SK-MEL-5 (cell line): ENCODE data around the gene LRP1-AS. TPM values are rescaled to one million over a fixed set of nuclear protein-coding genes. Genes with fewer than 3 reads are reported as not detected.

Experiments used
- DNase-seq: peaks from one replicate; pipeline ENCODE4 v3.0.0-alpha.2; 2016; ENCODE audit warnings: low read depth, low spot score
- in situ Hi-C: cut with HindIII; loops from 2 replicates; pipeline ENCODE4 v1.10.0; 2016; ENCODE audit warnings: low sequenced_read_pairs, high pct_unique_total_duplicates, low pct_unique_long_range_greater_than_20kb
- total RNA-seq: library from RNA; depleted of rRNA; stranded (reverse); fragments of >200 nt; shearing (Covaris generic); gene quantifications from 2 replicates; pipeline ENCODE4 v1.2.3, GENCODE V29; 2014

The LRP1-AS gene
- total RNA-seq, 1 experiment from 2014 or later: not detected

DNA sequence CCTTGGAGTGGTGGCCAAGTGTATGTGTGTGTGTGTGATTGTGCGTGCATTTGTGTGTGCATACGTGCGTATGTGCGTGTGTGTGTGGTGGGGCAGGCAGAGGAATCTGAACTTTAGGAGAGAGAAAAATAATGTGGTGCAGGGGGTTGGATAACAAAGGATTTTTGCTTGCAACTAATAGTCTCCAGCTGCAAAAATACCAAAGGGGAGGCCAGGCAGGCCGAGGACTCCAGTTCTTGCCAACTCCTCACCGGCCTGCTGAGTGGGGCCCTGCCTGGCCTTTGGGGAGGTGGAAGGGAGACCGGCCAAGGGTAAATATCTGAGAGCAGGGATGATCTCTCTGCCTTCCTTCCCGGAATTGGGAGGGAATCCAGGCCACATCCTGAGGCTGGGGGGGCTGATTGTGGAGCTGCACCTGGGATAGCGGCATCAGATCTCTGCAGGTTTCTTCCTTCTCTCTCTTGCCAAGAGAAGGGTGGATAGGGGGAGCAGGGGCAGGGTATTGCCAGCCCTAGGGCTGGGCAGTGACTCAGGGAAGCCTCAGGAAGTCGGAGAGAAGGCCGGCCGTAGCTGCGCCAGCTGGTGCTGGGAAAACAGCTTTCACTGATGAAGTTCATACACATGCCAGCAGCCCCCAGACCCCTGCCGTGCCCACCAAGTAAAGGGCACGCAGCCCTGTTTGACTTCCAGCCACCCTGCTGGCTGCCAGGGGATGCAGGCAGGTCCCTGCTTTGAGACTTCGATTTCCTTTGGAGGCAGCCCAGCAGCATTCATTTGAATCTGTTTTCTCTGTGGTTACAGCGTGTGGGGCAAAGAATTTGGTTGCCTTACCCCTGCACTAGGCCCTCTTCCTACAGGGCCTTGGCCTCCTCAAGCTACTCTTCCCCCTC lies 4.6 kb upstream of the LRP1-AS start:
- in situ Hi-C loops: no loop called here
- no peak for DNase-seq

DNA sequence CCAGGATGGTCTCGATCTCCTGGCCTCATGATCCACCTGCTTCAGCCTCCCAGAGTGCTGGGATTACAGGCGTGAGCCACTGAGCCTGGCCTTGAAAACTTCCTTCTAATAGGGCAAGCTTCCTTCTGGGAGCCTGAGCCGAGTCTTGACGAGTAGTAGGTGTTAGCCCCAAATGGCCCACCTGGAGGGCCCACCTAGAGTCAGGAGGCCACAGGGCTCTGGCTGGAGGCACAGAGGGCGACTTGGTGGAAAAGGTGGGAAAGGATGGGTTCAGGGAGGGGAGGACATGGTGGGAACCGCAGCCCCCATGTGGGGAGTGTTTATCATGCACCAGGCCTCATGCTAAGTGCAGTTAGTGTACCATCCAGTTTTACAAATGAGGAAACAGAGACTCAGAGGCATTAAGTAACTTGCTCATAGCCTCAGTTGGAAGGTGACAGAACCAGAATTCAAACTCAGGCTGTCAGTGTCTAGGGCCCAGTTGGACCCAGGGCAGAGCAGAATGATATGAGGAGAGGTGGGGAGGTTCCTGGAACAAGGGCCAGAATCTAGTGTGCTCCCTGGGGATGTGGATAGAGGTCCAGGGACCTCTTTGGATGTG lies 3.1 kb upstream of the LRP1-AS start:
- in situ Hi-C loops: no loop called here

DNA sequence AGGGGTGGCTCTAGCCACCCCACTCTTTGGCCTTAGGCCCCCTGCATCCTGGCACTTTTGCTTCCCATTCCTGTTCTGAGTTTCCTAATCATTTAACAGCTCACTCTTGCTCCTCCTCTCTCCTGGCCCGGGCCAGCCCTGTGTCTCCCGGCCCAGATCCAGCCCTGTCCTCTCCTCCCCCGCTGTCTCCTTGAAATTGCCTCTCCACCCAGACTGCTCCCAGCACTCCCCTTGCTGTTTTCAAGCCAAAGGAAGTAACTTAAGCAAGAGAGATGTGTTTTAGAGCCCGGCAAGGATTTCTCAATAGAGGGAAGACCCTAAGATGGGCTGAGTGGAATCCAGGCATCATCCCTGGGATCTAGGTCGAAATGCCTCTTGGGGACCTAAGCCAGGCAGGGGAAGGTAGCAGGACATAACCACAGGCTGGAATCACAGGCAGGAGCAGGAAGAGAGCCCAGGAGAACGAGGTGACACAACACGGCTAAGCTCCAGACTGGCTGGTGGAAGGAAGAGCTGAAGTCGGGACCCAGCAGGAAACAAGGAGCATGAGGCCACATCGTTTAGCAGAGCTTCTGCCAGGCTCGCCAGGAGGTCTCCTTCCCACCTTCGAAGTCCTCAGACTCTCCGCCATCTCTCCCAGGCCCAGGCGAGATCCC lies 2.0 kb upstream of the LRP1-AS start:
- in situ Hi-C loops: no loop called here

More for the DNA sequence above, 3.1 kb upstream of the LRP1-AS start:
- no peak for DNase-seq

DNA sequence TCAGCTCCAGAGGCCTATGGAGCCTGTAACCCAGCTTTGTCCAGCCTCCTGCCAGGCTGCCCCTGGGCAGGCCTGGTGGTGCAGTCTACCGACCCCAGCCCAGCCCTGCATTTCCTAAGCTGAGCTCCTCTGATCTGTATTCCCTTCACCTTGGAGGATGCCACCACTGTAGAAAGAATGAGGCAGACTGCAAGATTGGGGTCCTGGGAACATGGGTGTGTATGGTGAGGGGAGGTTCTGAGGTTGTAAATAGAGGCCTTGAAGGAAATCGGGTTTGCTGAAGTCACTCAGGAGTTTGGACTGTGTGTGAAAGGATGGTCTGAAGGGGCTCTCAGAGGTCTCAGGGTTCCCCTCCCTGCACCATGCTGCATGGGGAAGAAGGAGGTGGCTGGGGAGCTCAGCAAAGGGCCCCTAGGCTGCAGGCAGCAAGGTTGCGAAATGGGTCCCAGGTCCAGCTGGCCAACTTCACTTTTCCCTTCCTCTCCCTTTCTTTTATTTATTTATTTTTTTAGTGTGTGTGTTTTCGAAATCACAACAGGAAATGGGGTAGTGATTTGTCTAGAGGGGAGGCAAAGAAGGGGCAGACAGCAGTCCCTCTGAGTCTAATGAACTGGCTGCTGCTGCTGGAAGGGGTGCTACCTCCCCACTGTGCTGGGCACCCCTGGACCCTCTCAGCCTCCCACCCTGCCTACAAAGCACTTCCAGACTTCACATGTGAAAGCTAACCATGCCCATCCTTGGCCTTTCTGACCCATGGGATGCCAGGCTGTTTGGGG lies 1.2 kb upstream of the LRP1-AS start:
- DNase-seq: no peak
- in situ Hi-C loops: no loop called here

More for the DNA sequence above, 2.0 kb upstream of the LRP1-AS start:
- no peak for DNase-seq

DNA sequence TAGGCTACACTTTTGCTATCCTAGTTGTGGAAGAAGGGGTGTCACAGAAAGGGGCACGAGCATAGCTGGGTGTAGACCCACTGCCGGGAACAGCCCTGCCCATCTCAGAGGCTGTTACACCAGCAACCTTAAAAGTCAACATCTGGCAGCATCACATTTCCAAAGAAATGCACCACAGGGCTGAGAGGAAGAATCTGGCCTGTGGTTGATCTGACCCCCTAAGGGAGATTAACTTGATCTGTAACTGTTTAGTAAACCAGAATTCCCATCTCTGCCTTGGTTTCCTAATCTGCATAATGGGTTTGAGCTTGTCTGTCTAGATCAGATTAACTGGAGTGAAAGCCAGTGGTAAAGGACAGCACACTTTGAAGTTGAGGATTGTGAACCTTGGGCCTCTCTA lies 1.3 kb downstream of the LRP1-AS start:
- DNase-seq: no peak
- in situ Hi-C loops: no loop called here

DNA sequence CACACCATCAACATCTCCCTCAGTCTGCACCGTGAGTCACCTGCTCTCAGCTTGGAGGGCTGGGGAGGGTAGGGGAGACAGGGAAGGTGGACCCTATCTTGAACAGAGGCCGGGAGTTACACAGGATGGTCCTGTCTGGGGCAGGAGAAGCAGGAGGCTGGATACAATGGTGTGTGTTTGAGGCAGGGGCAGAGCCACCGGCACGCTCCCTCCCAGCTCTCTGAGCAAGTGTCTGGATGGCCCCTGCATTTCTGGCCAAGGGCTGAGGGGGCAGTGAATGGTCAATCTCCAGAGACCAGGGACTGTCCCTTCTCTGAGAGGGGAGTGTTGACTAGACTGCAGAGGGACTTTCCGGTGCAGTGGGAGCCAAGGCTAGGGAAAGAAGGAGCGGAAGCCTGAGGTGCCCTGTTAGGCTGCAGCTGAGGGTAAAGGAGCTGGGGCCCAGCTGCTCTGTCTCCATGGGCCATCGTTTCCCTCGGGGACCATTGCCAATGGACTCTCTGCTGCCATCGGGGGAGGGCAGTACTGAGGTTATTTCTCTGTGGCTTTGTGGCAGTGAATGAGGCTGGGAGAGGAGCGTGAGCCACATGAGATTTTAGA lies 1.9 kb downstream of the LRP1-AS start:
- no peak for DNase-seq
- in situ Hi-C loops: no loop called here

DNA sequence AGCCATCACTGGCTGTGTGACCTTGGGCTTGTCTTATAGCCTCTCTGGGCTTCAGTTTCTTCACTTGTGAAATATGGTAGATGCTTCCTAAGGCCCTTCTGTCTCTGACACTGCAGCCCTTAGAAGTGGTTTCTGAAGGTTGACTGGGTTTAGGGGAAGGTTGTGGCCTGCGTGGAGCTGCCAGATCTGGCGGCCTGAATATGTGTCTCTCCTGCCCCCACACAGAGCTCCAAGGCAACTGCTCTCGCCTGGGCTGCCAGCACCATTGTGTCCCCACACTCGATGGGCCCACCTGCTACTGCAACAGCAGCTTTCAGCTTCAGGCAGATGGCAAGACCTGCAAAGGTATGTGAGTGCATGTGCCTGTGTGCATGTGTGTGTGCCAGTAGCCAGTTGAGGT lies 4.0 kb downstream of the LRP1-AS start:
- DNase-seq: no peak
- in situ Hi-C loops: no loop called here

DNA sequence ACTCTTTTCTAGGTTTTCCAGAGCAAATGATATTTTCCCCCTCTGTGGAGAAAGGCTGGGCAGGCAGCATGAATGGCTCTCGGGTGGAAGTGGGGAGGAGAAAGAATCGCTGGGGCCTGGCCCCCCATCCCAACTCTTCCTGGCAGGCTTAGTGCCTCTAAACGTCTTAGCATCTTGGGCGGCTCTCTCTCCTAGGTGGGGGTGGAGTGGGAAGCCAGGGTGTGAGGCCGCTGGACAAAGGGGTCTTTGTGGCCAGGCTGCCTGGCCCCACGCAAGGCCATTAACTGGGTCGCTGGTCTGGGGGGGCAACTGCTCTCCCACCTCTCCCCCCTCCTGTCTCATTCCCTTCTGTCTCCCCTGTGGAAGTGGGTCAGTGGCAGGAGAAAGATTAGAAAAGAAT lies 4.7 kb downstream of the LRP1-AS start:
- DNase-seq: no peak
- in situ Hi-C loops: no loop called here

DNA sequence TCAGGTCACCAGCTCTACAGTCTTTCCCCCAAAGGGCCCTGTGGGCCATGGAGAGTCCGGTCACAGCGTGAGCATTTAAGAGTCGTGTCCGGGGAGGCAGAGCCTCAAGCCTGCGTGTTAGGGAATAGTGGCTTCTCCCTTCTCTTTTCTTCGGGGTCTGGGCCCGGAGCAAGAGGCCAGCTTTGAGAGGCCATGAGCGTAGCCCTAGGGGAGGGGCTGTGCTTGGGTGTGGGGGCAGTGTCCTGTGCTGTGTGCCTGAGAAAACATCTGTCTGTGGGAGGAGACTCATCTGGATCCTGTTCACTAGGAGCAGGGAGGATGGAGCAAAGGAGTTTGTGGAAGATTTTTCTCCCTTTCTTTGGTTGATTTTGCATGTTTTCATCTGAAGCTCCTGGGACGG lies 5.3 kb downstream of the LRP1-AS start:
- no peak for DNase-seq
- in situ Hi-C loops: no loop called here

DNA sequence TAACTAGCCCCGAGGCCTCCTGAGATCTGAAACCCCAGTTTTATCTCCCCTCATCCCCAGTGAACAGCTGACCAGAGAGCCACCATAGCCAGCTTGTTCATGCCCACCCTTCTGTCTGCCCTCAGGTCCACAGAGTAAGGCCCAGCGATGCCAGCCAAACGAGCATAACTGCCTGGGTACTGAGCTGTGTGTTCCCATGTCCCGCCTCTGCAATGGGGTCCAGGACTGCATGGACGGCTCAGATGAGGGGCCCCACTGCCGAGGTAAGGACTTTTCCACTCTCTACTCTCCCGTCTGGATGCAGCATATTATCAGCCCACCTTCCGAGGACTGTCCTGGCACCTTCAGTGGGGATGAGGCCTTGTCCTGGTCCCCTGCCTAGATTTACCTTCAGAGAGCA lies 6.2 kb downstream of the LRP1-AS start:
- in situ Hi-C loops: no loop called here
- DNase-seq: no peak

DNA sequence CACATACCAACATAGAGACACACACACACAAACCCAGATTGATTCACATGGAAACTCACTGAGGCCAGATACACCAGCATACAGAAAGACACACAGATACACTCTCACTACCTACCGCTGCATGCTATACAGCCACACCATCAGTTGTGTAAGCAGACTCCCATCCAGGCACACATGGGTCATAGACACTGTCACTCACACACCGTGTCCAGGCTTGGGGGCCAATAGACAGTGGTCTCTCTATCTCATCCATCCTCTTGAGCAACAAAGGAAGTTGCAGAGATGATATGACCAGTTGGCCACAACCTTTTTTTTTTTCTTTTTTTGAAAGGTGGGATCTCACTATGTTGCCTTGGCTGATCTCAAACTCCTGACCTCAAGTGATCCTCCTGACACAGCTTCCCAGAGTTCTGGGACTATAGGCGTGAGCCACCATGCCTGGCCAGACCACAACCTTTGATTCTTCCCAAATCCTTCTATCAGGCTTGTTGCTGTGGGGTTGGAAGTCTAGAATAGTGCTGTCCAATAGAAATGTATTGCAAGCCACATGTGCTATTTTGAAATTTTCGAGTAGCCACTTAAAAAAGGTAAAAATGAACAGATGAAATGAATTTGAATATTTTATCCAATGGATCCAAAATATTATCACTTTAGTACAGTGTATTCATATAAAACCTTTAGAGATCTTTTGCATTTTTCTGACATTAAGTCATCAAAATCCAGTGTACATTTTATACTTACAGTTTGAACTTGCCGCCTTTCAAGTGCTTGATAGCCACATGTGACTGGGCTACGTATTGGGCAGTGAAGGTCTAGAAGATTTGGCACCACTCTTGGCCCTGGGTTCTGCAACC lies 7.4 kb downstream of the LRP1-AS start:
- DNase-seq: no peak
- in situ Hi-C loops: no loop called here

DNA sequence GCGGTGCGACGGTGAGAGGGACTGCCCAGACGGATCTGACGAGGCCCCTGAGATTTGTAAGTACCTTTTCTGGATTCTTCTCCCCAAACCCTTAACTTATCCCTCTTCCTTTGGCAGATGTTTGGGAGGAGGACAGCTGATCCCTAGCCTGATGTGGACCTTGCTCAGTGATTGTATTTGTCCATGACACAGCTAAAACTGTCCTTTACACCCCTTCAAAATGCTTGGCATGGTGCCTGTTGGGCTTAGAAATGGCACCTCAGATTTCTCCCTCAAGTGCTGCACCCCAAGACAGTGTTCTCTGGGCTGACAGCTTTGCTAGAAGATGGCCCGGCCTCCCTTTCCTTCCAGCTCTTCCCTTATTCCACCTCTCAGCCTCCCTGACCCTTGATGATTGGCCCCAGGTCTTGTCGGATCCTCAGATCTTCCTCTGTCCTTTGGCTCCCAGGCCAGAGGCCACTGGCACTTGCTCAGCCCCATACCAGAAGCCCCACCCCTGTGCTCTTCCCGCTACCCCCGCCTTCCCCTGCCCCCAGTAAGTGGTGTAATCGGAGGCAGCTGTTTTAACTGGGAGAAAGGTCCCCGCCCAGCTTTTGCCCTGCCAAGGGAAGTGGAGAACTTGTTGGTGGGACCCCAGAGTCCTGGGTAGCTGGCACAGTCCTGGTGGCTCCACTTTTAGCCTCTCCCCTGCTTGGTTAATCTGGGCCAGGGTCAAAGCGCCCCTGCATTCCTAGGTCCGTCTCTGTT lies 8.7 kb downstream of the LRP1-AS start:
- in situ Hi-C loops: no loop called here
- DNase-seq: no peak

DNA sequence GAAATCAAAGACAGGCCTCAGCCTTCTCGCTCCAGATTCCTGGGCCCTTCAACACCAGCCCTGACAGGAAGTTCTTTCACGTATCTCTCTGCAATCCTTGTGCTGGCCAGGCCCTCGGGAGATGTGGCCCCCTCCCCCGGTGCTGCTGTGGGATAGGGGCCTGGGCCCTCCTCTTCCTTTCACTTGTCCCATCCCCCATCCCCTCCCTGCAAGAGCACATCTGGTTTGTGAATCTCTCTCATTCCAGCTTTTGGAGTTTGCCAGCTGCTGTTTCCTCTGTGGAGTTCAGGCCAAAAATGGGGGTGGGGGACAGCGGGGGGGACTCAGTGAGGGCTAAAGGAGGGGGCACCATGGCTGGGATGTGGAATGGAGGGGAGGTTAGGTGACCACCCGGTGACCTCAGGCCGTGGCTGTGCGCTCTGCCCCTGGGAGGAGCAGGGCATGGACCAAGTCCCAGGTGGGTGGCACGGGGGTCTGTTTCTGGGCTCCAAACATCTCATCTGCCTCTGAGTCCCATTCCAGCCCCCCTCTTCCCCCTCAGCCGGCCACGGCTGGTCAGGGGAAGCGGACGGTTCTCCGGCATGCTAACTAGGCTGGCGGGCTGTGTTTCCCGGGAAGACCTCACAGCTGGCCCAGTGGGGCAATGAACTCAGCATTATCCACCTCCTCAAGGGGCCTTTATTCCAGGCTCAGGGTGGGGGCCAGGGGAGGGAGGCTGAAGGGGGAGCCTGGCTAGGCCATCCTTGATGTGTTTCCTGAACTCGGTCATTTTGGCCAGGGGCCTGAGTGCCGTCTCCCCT lies 11.7 kb downstream of the LRP1-AS start:
- no peak for DNase-seq
- in situ Hi-C loops: no loop called here

DNA sequence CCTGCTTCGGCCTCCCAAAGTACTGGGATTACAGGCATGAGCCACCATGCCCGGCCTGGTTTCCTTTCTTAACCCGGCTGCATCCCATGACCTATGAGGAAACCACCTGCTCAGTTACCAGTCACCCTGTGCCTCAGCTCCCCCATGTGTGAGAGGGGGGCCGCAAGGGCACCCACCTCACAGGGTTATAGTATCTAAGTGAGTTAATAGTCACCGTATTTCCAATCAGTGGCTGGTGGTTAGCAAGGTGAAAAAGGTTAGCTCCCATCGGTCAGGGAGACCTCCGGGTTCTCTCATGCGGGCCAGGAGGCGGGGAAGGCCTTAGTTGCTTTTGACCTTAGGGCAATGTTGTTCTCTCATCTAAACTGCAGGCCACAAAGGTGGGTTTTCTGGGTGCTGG lies 12.5 kb downstream of the LRP1-AS start:
- in situ Hi-C loops: no loop called here
- DNase-seq: no peak

DNA sequence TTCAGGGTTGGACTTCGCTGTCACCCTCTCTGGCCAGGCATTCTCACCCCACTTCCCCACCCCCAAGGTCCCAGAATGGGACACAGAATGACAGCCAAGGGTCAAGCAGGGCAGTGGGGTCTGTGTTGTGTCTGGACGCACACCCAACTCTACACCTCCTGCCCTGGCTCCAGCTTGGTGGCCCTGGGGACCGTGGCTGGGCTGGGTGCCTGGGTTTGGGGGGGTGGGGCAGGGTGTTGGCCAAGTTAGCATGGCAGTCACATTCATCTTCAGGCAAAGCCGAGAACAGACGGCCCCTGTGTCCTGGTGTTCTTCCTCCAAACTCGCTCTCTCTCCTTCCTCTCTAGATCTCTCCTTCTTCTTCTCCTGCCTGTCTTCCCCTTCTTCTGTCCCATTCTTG lies 13.5 kb downstream of the LRP1-AS start:
- in situ Hi-C loops: no loop called here
- DNase-seq: no peak
